ENCODE data around the gene GALNT10. TPM values are rescaled to one million over a fixed set of nuclear protein-coding genes. Genes with fewer than 3 reads are reported as not detected.
A peak's percentile ranks its signal among the peaks of the same experiment; 100 is the strongest.

The GALNT10 gene
- total RNA-seq, 1 donor from 2014 or later, result 27.6 TPM

DNA sequence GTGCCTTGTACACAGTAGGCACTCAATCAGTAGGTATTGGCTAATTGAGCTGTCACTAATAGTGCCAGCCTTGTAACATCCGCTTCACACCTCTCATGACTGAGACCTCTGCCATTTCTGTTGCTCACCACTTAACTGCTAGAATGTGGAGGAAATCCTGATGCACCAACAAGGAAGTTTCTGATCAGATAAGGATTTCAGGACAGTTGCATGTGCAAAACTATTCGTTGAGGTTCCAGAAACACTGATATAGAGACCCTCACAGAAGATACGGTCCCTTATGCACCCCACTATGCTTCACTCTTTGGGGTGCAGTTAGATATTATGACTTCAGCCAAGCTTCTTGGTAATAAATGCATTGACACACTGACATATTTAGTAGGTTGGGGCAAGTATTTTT, 266.0 kb downstream of the GALNT10 start:
- Histone ChIP-seq H3K27me3 (ENCODE audit: control insufficient read depth, insufficient read depth, low read length) (no peaks in the 10 kb centered on the region), H3K36me3 (ENCODE audit: control insufficient read depth, insufficient read depth, low read length) (peaks cover 6% of the 10 kb centered on the region), H3K4me3 (ENCODE audit: low read depth, low read length) (no peak overlapping the region)
- TF ChIP-seq, protein P1, sequence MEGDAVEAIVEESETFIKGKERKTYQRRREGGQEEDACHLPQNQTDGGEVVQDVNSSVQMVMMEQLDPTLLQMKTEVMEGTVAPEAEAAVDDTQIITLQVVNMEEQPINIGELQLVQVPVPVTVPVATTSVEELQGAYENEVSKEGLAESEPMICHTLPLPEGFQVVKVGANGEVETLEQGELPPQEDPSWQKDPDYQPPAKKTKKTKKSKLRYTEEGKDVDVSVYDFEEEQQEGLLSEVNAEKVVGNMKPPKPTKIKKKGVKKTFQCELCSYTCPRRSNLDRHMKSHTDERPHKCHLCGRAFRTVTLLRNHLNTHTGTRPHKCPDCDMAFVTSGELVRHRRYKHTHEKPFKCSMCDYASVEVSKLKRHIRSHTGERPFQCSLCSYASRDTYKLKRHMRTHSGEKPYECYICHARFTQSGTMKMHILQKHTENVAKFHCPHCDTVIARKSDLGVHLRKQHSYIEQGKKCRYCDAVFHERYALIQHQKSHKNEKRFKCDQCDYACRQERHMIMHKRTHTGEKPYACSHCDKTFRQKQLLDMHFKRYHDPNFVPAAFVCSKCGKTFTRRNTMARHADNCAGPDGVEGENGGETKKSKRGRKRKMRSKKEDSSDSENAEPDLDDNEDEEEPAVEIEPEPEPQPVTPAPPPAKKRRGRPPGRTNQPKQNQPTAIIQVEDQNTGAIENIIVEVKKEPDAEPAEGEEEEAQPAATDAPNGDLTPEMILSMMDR (IDR thresholded peaks at IDR 0.05; ENCODE audit: insufficient read depth, low read length, poor library complexity, severe bottlenecking), result no peak
- DNase-seq (ENCODE audit: low read depth), result no peak

DNA sequence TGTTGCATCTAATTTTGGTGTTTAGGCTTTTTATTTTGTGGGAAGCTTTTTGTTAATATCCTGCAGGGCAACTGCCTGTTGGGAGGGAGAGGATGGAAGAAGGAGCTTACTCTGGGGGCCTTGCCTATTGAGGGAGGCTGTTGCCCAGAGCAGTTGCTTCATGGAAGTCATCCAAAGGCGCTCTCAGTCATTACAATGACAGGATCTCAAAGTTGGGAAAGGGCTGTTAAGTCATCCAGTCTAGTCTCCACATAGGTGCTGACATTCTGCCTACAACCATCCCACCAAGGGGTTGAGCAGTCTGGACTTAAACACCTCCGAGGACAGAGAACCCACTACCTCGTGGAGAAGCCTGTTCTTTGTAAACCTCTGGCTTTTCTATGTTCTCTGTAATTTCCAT, 268.5 kb downstream of the GALNT10 start:
- TF ChIP-seq, protein P1 (IDR thresholded peaks at IDR 0.05; ENCODE audit: insufficient read depth, low read length, poor library complexity, severe bottlenecking), result no peak
- Histone ChIP-seq H3K27me3 (ENCODE audit: control insufficient read depth, insufficient read depth, low read length) (no peaks in the 10 kb centered on the region), H3K36me3 (ENCODE audit: control insufficient read depth, insufficient read depth, low read length) (peaks cover 3% of the 10 kb centered on the region), H3K4me3 (ENCODE audit: low read depth, low read length) (no peak overlapping the region)
- DNase-seq (ENCODE audit: low read depth), result no peak

DNA sequence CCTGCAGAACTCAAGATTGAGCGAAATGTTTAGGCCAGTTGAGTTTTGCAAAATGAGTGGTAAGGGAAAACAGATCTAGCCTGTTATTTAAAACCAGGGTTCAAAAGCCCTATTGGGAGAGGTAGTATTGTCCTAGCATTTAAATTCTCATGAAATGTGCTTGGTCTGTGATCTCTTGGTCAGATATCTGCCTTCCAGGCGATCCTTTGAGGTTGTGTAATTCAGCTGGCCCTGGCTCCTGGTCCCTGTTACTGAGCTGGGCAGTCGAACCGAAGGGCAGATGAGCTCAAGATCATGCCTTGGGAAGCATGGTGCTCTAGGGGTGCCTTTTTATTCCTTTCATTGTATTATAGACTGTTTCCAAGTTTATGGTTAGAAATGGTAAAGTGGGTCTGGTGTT, 269.6 kb downstream of the GALNT10 start:
- H3K27me3 ChIP-seq (ENCODE audit: control insufficient read depth, insufficient read depth, low read length), result no peaks in the 10 kb centered on the region
- DNase-seq (ENCODE audit: low read depth), result no peak
- peaks cover 2% of the 10 kb centered on the region for H3K36me3 ChIP-seq (ENCODE audit: control insufficient read depth, insufficient read depth, low read length)
- no peak overlapping the region for H3K4me3 ChIP-seq (ENCODE audit: low read depth, low read length)
- TF ChIP-seq, protein P1 (IDR thresholded peaks at IDR 0.05; ENCODE audit: insufficient read depth, low read length, poor library complexity, severe bottlenecking), result no peak

DNA sequence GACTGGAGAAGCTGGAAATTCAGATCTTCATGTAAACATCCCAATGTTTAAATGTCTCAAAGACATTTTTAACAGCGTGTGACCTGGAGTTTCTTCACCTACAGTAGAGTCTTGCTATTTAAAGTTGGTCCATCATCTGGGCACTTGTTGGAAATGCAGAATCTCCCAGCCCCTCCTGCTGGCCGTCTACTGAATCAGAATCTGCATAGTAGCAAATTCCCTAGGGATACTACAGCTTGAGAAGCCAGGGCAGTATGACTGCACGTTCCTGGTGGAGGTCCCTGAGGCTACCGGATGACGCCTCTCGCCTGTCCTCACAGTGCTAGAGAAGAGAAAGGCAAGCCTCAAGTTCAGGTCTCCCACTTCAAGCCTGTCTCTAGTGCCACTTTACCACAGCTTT, 271.0 kb downstream of the GALNT10 start:
- no peaks in the 10 kb centered on the region for H3K36me3 ChIP-seq (ENCODE audit: control insufficient read depth, insufficient read depth, low read length)
- peaks cover 1% of the 10 kb centered on the region for H3K27me3 ChIP-seq (ENCODE audit: control insufficient read depth, insufficient read depth, low read length)
- DNase-seq (ENCODE audit: low read depth), result no peak
- no peak overlapping the region for H3K4me3 ChIP-seq (ENCODE audit: low read depth, low read length)
- TF ChIP-seq, protein P1 (IDR thresholded peaks at IDR 0.05; ENCODE audit: insufficient read depth, low read length, poor library complexity, severe bottlenecking), result peak; percentile 9

DNA sequence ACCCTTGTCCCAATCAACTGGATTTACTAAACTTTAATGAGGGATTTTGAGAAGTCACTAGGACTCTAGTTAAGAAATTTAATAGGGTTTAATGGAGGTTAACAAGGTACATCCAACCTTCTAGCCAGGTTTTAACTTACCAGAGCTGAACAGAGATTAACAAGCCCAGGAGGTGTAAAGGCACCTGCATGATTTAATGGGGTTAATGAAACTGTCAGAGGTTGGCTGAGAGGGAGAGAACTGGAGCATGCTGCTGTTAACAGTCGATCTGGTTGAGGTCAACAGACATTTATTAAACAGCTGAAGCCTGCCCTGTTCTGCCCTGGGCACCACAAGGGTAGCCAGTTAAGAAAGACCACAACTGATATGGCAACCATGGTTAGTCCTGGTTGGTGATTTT, 273.9 kb downstream of the GALNT10 start:
- Histone ChIP-seq H3K36me3 (ENCODE audit: control insufficient read depth, insufficient read depth, low read length) (no peaks in the 10 kb centered on the region), H3K4me3 (ENCODE audit: low read depth, low read length) (no peak overlapping the region), H3K27me3 (ENCODE audit: control insufficient read depth, insufficient read depth, low read length) (peaks cover 7% of the 10 kb centered on the region)
- TF ChIP-seq, protein P1 (IDR thresholded peaks at IDR 0.05; ENCODE audit: insufficient read depth, low read length, poor library complexity, severe bottlenecking), result no peak
- no peak for DNase-seq (ENCODE audit: low read depth)

DNA sequence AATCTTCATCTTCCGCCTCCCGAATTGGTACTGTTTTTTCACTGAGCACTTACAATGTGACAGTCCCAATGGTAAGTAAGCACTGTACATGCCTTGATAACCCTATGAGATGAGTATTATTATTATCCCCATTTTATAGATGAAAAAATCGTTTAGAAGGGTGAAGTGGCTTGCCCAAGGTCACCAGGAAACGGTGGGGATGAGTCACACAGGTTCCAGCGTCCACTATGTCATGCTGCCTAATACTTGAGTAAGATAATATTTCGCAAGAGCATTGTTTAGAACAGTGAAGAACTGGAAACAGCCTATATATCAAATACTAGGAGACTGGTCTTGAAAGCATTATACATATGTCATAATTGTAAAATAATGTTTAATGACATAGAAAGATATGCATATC, 274.6 kb downstream of the GALNT10 start:
- TF ChIP-seq, protein P1 (IDR thresholded peaks at IDR 0.05; ENCODE audit: insufficient read depth, low read length, poor library complexity, severe bottlenecking), result no peak
- DNase-seq (ENCODE audit: low read depth), result no peak
- H3K36me3 ChIP-seq (ENCODE audit: control insufficient read depth, insufficient read depth, low read length), result no peaks in the 10 kb centered on the region
- H3K27me3 ChIP-seq (ENCODE audit: control insufficient read depth, insufficient read depth, low read length), result peaks cover 7% of the 10 kb centered on the region
- H3K4me3 ChIP-seq (ENCODE audit: low read depth, low read length), result no peak overlapping the region
